ENCODE measurements around the gene LDLRAD3.

DNA sequence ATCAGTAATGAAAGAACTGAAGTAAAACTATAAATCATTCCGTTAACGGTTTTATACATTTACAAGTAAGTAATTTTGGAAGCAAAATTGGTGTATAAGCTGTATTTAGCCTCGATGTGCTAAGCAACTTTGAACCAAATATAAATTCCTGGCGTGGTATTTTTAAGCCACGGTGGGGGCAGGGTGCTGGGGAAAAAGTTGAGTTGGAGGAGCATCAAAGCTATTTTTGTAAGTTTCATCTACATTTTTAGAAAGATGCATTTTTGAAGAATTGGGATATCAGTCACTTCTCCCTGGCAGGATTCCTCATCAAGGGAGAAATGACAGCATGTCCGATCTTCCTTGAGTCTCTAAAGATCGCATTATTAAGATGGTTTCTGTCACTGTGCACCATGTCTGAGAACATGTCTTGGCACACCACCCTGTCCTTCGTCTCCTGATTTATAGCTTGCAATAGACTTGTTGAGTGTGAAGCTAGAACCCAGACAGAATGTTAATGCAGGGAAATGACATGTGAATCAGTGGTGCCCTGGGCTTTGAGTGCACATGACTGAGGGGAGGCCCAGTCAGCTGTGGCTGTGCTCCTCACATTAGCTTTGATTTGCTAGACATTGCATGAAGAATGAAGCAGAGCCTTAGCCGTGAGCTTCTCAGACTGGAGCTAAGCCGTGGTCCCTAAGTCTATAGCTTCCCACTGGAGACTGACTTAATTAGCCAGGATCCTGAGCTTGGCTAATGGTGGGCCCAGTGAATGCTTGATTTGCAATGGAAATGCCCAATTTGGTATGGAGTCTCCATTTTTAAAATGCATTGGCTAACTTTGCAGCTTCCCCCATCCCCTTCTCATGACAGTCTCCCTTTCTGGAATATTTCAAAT is 218.4 kb downstream of the LDLRAD3 start:
- TF ChIP-seq, protein P1, sequence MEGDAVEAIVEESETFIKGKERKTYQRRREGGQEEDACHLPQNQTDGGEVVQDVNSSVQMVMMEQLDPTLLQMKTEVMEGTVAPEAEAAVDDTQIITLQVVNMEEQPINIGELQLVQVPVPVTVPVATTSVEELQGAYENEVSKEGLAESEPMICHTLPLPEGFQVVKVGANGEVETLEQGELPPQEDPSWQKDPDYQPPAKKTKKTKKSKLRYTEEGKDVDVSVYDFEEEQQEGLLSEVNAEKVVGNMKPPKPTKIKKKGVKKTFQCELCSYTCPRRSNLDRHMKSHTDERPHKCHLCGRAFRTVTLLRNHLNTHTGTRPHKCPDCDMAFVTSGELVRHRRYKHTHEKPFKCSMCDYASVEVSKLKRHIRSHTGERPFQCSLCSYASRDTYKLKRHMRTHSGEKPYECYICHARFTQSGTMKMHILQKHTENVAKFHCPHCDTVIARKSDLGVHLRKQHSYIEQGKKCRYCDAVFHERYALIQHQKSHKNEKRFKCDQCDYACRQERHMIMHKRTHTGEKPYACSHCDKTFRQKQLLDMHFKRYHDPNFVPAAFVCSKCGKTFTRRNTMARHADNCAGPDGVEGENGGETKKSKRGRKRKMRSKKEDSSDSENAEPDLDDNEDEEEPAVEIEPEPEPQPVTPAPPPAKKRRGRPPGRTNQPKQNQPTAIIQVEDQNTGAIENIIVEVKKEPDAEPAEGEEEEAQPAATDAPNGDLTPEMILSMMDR (IDR thresholded peaks at IDR 0.05): no peak
- TF ChIP-seq POLR2A (IDR thresholded peaks at IDR 0.05): no peak

Measured in prostate gland (tissue), 2 donors.